K562 (cell line): ENCODE data around the gene EPHB6. TPM values are rescaled to one million over a fixed set of nuclear protein-coding genes. Genes with fewer than 3 reads are reported as not detected.
A peak's percentile ranks its signal among the peaks of the same experiment; 100 is the strongest.

Experiments
- ATF7 ChIP-seq: fragments of 450-650 bp; IDR thresholded peaks from 2 replicates; pipeline ENCODE4 v1.7.1; 2014; ENCODE audit warnings: mild to moderate bottlenecking, moderate library complexity
- BCOR ChIP-seq: fragments of 450-650 bp; IDR thresholded peaks from 2 replicates; pipeline ENCODE4 v1.6.1; 2016
- CREB1 ChIP-seq, 2 experiments: sonication (generic) in 1 of 2; formaldehyde crosslinking in 1 of 2; IDR thresholded peaks; 2 replicates each; pipeline versions ENCODE4 v1.6.1 to v1.8.0; 2012 to 2022; ENCODE audit warnings: inconsistent platforms in 1 of 2, mild to moderate bottlenecking in 1 of 2, missing genetic modification reagents in 1 of 2, moderate library complexity in 1 of 2
- CTBP1 ChIP-seq: fragments of 450-650 bp; IDR thresholded peaks from 2 replicates; pipeline ENCODE4 v1.6.1; 2016; ENCODE audit warnings: borderline replicate concordance
- ELF1 ChIP-seq: fragments of 200-800 bp; sonication (Bioruptor generic); IDR thresholded peaks from 2 replicates; pipeline ENCODE4 v1.6.1; 2016; ENCODE audit warnings: missing genetic modification characterization, missing compliant biosample characterization
- ELF4 ChIP-seq: fragments of 450-650 bp; formaldehyde crosslinking; IDR thresholded peaks from 2 replicates; pipeline ENCODE4 v1.4.0; 2022; ENCODE audit warnings: missing genetic modification characterization
- HIVEP1 ChIP-seq: fragments of 250-450 bp; sonication (Bioruptor Pico); IDR thresholded peaks from 2 replicates; pipeline ENCODE4 v1.4.0; 2020; ENCODE audit warnings: mild to moderate bottlenecking
- KAT7 ChIP-seq: sonication (generic); formaldehyde crosslinking; IDR thresholded peaks from 2 replicates; pipeline ENCODE4 v1.8.0; 2022; ENCODE audit warnings: missing genetic modification reagents, mild to moderate bottlenecking, borderline replicate concordance
- MEF2A ChIP-seq: IDR thresholded peaks from 2 replicates; pipeline ENCODE4 v1.6.1; 2011; ENCODE audit warnings: low read depth, mild to moderate bottlenecking, low read length, moderate library complexity; ENCODE audit not compliant: control insufficient read depth
- NFXL1 ChIP-seq: fragments of 450-650 bp; formaldehyde crosslinking; IDR thresholded peaks from 2 replicates; pipeline ENCODE4 v1.4.0; 2021; ENCODE audit warnings: mild to moderate bottlenecking
- RCOR1 ChIP-seq, 2 experiments: IDR thresholded peaks; 2 replicates each; pipeline ENCODE4 v1.6.1; 2012; ENCODE audit warnings: low read depth in 2 of 2, low read length in 2 of 2, borderline replicate concordance in 1 of 2, improper control_type of control experiment in 1 of 2
- TCF7 ChIP-seq: sonication (generic); IDR thresholded peaks from 2 replicates; pipeline ENCODE4 v1.6.1; 2016; ENCODE audit warnings: antibody characterized with exemption, borderline replicate concordance
- ZNF57 ChIP-seq: fragments of 450-650 bp; formaldehyde crosslinking; IDR thresholded peaks from 2 replicates; pipeline ENCODE4 v1.4.0; 2020; ENCODE audit warnings: mild to moderate bottlenecking, moderate library complexity
- polyA plus RNA-seq, 8 experiments: library from polyadenylated mRNA; depleted of rRNA in 4 of 8; stranded (reverse) in 5 of 8; unstranded in 3 of 8; fragments of >200 nt; fragmentation: Nextera tagmentation in 2 of 8; fragmentation: Illumina TruSeq in 1 of 8; extraction: Ambion mirVana in 2 of 8; extraction: Trizol in 1 of 8; gene quantifications; 2 replicates each; pipeline versions ENCODE4 v1.2.1 to v1.2.3, GENCODE V29; 2011 to 2014; ENCODE audit warnings: inconsistent platforms in 1 of 8, missing spikeins in 1 of 8
- total RNA-seq, 7 experiments: library from RNA; depleted of rRNA in 6 of 7; stranded (reverse); fragments of >200 nt in 6 of 7; fragmentation: Illumina TruSeq in 2 of 7; extraction: Trizol in 2 of 7; gene quantifications; 2 replicates each; pipeline versions ENCODE4 v1.2.1 to v1.2.3, GENCODE V29; 2011 to 2021; ENCODE audit warnings: low replicate concordance in 1 of 7
- TF ChIP-seq, protein P1 (sequence below): fragments of 450-650 bp; formaldehyde crosslinking; IDR thresholded peaks from 2 replicates; pipeline ENCODE4 v1.4.0; 2022; ENCODE audit warnings: missing genetic modification characterization
- TF ChIP-seq, protein P2 (sequence below): fragments of 450-650 bp; formaldehyde crosslinking; IDR thresholded peaks from 2 replicates; pipeline ENCODE4 v1.4.0; 2020; ENCODE audit warnings: mild to moderate bottlenecking, moderate library complexity
- TF ChIP-seq, protein P3 (sequence below): IDR thresholded peaks from 2 replicates; pipeline ENCODE4 v1.6.1; 2011; ENCODE audit not compliant: insufficient read length; ENCODE audit errors: extremely low read depth
- TF ChIP-seq, protein P4 (sequence below): sonication (generic); formaldehyde crosslinking; IDR thresholded peaks from 2 replicates; pipeline ENCODE4 v1.8.0; 2022; ENCODE audit warnings: missing genetic modification reagents, mild to moderate bottlenecking, moderate library complexity, borderline replicate concordance
- TF ChIP-seq, protein P5 (sequence below): IDR thresholded peaks from 3 replicates; pipeline ENCODE4 v1.6.1; 2011; ENCODE audit warnings: borderline replicate concordance, mild to moderate bottlenecking, moderate library complexity; ENCODE audit not compliant: insufficient read length; ENCODE audit errors: extremely low read depth
- TF ChIP-seq, protein P6 (sequence below): sonication (generic); formaldehyde crosslinking; IDR thresholded peaks from 2 replicates; pipeline ENCODE4 v1.8.1; 2023; ENCODE audit warnings: mild to moderate bottlenecking, missing genetic modification reagents, moderate library complexity

Gene EPHB6
- total and polyA plus RNA-seq, 9 of the 15 experiments (the other 6 are each of a cell fraction or from before 2014, with no cell fraction given): 1.4 to 123 (median 7.6) TPM

DNA sequence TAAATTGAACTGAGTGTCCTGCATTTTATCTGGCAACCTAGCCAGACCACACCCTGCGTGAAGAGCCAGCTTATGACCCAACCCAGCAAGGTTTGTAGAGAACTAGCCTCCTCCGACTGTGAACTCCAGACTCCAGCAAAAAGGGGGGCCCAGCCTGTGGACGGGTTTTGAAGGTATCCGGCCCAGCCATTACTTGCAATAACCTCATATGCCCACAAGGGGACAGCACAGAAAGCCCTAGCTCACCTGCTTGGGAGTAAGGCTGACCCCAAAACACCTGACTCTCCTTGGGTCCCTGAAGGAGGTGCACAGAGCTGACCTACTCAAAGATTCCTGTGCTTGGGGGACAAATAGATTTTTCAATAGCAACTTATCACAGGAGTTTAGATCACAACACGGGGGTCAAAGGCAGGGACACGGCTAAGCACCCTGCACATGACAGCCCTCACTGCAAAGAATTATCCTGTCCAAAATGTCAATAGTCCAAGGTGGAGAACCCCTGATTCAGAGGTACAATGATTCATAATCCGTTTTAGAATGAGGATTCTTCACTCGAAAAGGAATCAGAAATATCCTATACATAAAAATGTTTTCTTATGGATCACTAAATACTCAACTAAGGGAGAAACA, 26.1 kb downstream of the EPHB6 start (continued):
- no peak for TF ChIP-seq HIVEP1 (CRISPR knock-in tag)
- TF ChIP-seq, protein P1, sequence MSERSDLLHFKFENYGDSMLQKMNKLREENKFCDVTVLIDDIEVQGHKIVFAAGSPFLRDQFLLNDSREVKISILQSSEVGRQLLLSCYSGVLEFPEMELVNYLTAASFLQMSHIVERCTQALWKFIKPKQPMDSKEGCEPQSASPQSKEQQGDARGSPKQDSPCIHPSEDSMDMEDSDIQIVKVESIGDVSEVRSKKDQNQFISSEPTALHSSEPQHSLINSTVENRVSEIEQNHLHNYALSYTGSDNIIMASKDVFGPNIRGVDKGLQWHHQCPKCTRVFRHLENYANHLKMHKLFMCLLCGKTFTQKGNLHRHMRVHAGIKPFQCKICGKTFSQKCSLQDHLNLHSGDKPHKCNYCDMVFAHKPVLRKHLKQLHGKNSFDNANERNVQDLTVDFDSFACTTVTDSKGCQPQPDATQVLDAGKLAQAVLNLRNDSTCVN (CRISPR knock-in tag): no peak
- TF ChIP-seq, protein P2, sequence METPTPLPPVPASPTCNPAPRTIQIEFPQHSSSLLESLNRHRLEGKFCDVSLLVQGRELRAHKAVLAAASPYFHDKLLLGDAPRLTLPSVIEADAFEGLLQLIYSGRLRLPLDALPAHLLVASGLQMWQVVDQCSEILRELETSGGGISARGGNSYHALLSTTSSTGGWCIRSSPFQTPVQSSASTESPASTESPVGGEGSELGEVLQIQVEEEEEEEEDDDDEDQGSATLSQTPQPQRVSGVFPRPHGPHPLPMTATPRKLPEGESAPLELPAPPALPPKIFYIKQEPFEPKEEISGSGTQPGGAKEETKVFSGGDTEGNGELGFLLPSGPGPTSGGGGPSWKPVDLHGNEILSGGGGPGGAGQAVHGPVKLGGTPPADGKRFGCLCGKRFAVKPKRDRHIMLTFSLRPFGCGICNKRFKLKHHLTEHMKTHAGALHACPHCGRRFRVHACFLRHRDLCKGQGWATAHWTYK (CRISPR knock-in tag): no peak
- TF ChIP-seq TCF7: no peak
- TF ChIP-seq ELF4: no peak
- TF ChIP-seq, protein P3, sequence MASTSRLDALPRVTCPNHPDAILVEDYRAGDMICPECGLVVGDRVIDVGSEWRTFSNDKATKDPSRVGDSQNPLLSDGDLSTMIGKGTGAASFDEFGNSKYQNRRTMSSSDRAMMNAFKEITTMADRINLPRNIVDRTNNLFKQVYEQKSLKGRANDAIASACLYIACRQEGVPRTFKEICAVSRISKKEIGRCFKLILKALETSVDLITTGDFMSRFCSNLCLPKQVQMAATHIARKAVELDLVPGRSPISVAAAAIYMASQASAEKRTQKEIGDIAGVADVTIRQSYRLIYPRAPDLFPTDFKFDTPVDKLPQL: no peak
- no peak for TF ChIP-seq MEF2A
- TF ChIP-seq NFXL1: no peak
- TF ChIP-seq BCOR: no peak
- TF ChIP-seq KAT7 (CRISPR knock-in tag): no peak
- no peak for TF ChIP-seq ELF1 (tag)
- TF ChIP-seq, protein P4, sequence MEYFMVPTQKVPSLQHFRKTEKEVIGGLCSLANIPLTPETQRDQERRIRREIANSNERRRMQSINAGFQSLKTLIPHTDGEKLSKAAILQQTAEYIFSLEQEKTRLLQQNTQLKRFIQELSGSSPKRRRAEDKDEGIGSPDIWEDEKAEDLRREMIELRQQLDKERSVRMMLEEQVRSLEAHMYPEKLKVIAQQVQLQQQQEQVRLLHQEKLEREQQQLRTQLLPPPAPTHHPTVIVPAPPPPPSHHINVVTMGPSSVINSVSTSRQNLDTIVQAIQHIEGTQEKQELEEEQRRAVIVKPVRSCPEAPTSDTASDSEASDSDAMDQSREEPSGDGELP: peak; percentile 43; the same call in 1 of the 2 replicates
- TF ChIP-seq ZNF57: no peak
- TF ChIP-seq, protein P5, sequence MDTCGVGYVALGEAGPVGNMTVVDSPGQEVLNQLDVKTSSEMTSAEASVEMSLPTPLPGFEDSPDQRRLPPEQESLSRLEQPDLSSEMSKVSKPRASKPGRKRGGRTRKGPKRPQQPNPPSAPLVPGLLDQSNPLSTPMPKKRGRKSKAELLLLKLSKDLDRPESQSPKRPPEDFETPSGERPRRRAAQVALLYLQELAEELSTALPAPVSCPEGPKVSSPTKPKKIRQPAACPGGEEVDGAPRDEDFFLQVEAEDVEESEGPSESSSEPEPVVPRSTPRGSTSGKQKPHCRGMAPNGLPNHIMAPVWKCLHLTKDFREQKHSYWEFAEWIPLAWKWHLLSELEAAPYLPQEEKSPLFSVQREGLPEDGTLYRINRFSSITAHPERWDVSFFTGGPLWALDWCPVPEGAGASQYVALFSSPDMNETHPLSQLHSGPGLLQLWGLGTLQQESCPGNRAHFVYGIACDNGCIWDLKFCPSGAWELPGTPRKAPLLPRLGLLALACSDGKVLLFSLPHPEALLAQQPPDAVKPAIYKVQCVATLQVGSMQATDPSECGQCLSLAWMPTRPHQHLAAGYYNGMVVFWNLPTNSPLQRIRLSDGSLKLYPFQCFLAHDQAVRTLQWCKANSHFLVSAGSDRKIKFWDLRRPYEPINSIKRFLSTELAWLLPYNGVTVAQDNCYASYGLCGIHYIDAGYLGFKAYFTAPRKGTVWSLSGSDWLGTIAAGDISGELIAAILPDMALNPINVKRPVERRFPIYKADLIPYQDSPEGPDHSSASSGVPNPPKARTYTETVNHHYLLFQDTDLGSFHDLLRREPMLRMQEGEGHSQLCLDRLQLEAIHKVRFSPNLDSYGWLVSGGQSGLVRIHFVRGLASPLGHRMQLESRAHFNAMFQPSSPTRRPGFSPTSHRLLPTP: no peak
- 0 out of 4 replicates have a peak, but pooled peaks of 1 of the 2 experiments have one; percentile 11 for TF ChIP-seq RCOR1 (IDR thresholded peaks at IDR 0.05; ENCODE audit: borderline replicate concordance in 1 of 2, low read depth in 2 of 2, low read length in 2 of 2)
- 0 out of 2 replicates have a peak, but pooled peaks have one; percentile 17 for TF ChIP-seq CTBP1
- TF ChIP-seq, protein P6, sequence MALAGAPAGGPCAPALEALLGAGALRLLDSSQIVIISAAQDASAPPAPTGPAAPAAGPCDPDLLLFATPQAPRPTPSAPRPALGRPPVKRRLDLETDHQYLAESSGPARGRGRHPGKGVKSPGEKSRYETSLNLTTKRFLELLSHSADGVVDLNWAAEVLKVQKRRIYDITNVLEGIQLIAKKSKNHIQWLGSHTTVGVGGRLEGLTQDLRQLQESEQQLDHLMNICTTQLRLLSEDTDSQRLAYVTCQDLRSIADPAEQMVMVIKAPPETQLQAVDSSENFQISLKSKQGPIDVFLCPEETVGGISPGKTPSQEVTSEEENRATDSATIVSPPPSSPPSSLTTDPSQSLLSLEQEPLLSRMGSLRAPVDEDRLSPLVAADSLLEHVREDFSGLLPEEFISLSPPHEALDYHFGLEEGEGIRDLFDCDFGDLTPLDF (CRISPR knock-in tag): 0 out of 2 replicates have a peak, but pooled peaks have one; percentile 22
- TF ChIP-seq CREB1 (IDR thresholded peaks at IDR 0.05): 0 out of 2 replicates have a peak, but pooled peaks have one; percentile 5
- TF ChIP-seq CREB1 (CRISPR knock-in tag; IDR thresholded peaks at IDR 0.05): no peak
- TF ChIP-seq ATF7: 0 out of 2 replicates have a peak, but pooled peaks have one; percentile 22
